Measurements from ENCODE around the gene GP9. TPM values are rescaled to one million over a fixed set of nuclear protein-coding genes. Genes with fewer than 3 reads are reported as not detected.

Gene GP9
- polyA plus RNA-seq, 1 of the 3 experiments (the other 2 are of a cell fraction): not detected

DNA sequence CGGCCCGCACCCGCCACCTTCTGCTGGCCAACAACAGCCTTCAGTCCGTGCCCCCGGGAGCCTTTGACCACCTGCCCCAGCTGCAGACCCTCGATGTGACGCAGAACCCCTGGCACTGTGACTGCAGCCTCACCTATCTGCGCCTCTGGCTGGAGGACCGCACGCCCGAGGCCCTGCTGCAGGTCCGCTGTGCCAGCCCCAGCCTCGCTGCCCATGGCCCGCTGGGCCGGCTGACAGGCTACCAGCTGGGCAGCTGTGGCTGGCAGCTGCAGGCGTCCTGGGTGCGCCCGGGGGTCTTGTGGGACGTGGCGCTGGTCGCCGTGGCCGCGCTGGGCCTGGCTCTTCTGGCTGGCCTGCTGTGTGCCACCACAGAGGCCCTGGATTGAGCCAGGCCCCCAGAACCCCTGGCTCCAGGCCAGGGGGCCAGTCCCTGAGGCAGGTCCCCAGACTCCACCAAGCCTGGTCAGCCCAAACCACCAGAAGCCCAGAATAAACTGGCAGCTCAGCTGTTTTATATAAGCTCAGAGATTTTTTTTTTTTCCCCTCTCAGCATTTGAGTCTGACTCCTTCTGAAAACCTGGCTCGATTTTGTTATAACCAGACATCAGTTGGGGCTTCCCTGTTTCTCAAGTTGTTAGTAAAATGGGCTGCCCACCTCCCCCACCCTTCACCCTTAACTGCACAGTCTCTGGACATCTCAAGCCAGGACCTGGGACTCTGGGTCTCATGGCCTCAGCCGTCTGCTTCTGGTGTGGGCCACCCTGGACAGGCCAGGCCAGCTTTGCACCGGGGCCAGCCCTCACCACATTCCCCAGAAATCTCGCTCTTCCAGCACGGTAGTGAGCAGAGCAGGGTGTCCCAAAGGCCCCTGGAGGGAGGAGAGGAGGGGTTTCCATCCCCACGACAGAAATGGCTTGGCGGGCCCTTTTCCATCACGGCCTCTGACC lies 1.6 kb downstream of the GP9 start:
- Histone ChIP-seq H3F3A (replicated peaks; ENCODE audit: insufficient read depth) (no peaks in the 10 kb centered on the region), H3K9ac (no peak overlapping the region), H2AFZ (ENCODE audit: low read depth) (no peak overlapping the region), H3K4me3 (ENCODE audit: low read depth in 2 of 2, low read length in 1 of 2) (no peak overlapping the region), H3K9me3 (no peaks in the 10 kb centered on the region), H3K4me1 (ENCODE audit: control insufficient read depth in 1 of 2, insufficient read depth in 2 of 2, low read depth in 1 of 2, low read length in 1 of 2) (peaks cover 0 to 29% of the 10 kb centered on the region in 2 experiments; a peak in 1 of 4 replicates), H3K36me3 (replicated peaks in 1 of 2; ENCODE audit: control insufficient read depth in 1 of 2, insufficient read depth in 2 of 2, low read length in 1 of 2) (no peaks in the 10 kb centered on the region), H3K27me3 (ENCODE audit: insufficient read depth) (peaks cover 9% of the 10 kb centered on the region; the same call in 1 of the 2 replicates), H4K20me1 (ENCODE audit: insufficient read depth) (no peaks in the 10 kb centered on the region), H3K79me2 (ENCODE audit: insufficient read depth) (no peaks in the 10 kb centered on the region), H3K4me2 (no peak overlapping the region), H3K27ac (ENCODE audit: low read depth in 2 of 2, low read length in 1 of 2) (peak overlapping the region in 1 of 2 experiments; percentile 50; a peak in 2 of 4 replicates), H3K9me2 (no peaks in the 10 kb centered on the region)
- TF ChIP-seq, protein P1, sequence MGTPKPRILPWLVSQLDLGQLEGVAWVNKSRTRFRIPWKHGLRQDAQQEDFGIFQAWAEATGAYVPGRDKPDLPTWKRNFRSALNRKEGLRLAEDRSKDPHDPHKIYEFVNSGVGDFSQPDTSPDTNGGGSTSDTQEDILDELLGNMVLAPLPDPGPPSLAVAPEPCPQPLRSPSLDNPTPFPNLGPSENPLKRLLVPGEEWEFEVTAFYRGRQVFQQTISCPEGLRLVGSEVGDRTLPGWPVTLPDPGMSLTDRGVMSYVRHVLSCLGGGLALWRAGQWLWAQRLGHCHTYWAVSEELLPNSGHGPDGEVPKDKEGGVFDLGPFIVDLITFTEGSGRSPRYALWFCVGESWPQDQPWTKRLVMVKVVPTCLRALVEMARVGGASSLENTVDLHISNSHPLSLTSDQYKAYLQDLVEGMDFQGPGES (IDR thresholded peaks at IDR 0.05; ENCODE audit: low read depth, low read length): no peak
- TF ChIP-seq EP300 (IDR thresholded peaks at IDR 0.05; ENCODE audit: borderline replicate concordance in 1 of 2, low read depth in 1 of 2, low read length in 1 of 2): peak in 1 of 2 experiments; percentile 28; a peak in 1 of 4 replicates
- 65% methylated on average over 15 of the region's 32 CpGs for WGBS (ENCODE audit: low lambda C conversion rate)
- peak; percentile 83 for DNase-seq
- ChIA-PET POLR2A (no interaction called here), CTCF (interaction anchor here (0.8 to 2.9 kb wide), 4 partner anchors 9 to 184 kb away, joined by 3 to 22 read pairs (median 4); no protein-coding TSS in a partner anchor)

DNA sequence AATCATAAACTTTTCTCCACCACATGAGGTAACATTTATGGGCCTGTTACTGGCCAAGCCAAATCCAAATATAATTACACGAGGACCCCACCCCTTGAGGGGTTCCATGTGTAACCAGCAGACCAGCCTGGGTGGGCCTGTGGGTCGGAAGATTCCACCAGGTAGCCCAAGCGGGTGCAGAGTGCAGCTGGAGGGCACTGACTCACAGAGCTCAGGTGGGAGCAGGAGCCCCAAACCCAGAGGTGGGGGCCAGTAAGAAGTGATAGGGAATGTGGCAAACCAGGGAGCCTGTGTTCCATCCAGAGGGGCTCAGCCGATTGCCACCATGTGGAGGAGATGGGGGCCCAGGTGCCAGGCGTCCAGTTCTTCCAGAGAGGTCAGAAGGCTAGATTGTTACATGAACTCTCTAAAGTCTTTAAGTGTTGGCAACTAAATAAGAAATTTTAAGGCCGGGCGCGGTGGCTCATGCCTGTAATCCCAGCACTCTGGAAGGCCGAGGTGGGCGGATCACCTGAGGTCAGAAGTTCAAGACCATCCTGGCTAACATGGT lies 2.6 kb downstream of the GP9 start:
- H4K20me1 ChIP-seq (ENCODE audit: insufficient read depth): no peaks in the 10 kb centered on the region
- 79% methylated on average over 8 of the region's 10 CpGs for WGBS (ENCODE audit: low lambda C conversion rate)
- no peaks in the 10 kb centered on the region for H3F3A ChIP-seq (replicated peaks; ENCODE audit: insufficient read depth)
- no peak overlapping the region for H2AFZ ChIP-seq (ENCODE audit: low read depth)
- H3K4me2 ChIP-seq: no peak overlapping the region
- no peaks in the 10 kb centered on the region for H3K9me3 ChIP-seq
- CTCF ChIA-PET: interaction anchor here (2.9 kb wide), 1 partner anchor 10 kb away, joined by 22 read pairs; no protein-coding TSS in a partner anchor
- peaks cover 9% of the 10 kb centered on the region; the same call in 1 of the 2 replicates for H3K27me3 ChIP-seq (ENCODE audit: insufficient read depth)
- H3K36me3 ChIP-seq (replicated peaks in 1 of 2; ENCODE audit: control insufficient read depth in 1 of 2, insufficient read depth in 2 of 2, low read length in 1 of 2): no peaks in the 10 kb centered on the region
- H3K9ac ChIP-seq: no peak overlapping the region
- no peaks in the 10 kb centered on the region for H3K9me2 ChIP-seq
- H3K4me3 ChIP-seq (ENCODE audit: low read depth in 2 of 2, low read length in 1 of 2): no peak overlapping the region
- no peaks in the 10 kb centered on the region for H3K79me2 ChIP-seq (ENCODE audit: insufficient read depth)
- DNase-seq: no peak
- POLR2A ChIA-PET: no interaction called here
- H3K27ac ChIP-seq (ENCODE audit: low read depth in 2 of 2, low read length in 1 of 2): peak overlapping the region in 1 of 2 experiments; percentile 50; a peak in 1 of 4 replicates
- peaks cover 0 to 27% of the 10 kb centered on the region in 2 experiments; a peak in 1 of 4 replicates for H3K4me1 ChIP-seq (ENCODE audit: control insufficient read depth in 1 of 2, insufficient read depth in 2 of 2, low read depth in 1 of 2, low read length in 1 of 2)
- no peak for TF ChIP-seq PBX3 (IDR thresholded peaks at IDR 0.05)
- no peak for TF ChIP-seq GABPA (IDR thresholded peaks at IDR 0.05; ENCODE audit: low read depth)
- TF ChIP-seq EP300 (IDR thresholded peaks at IDR 0.05; ENCODE audit: borderline replicate concordance in 1 of 2, low read depth in 1 of 2, low read length in 1 of 2): no peak
- TF ChIP-seq ELF1 (IDR thresholded peaks at IDR 0.05): no peak
- no peak for TF ChIP-seq USF1 (IDR thresholded peaks at IDR 0.05; ENCODE audit: borderline replicate concordance, low read depth)
- TF ChIP-seq FOXM1 (IDR thresholded peaks at IDR 0.05; ENCODE audit: low read depth): no peak
- no peak for TF ChIP-seq FOSL2 (IDR thresholded peaks at IDR 0.05; ENCODE audit: borderline replicate concordance, low read depth)
- TF ChIP-seq YY1 (IDR thresholded peaks at IDR 0.05; ENCODE audit: low read depth): no peak
- TF ChIP-seq MAX (IDR thresholded peaks at IDR 0.05; ENCODE audit: low read depth): no peak
- TF ChIP-seq MEF2A (IDR thresholded peaks at IDR 0.05; ENCODE audit: borderline replicate concordance, low read depth): no peak
- TF ChIP-seq TAF1 (IDR thresholded peaks at IDR 0.05; ENCODE audit: borderline replicate concordance, low read depth, low read length): no peak
- TF ChIP-seq NFIC (IDR thresholded peaks at IDR 0.05; ENCODE audit: borderline replicate concordance): no peak
- TF ChIP-seq, protein P2, sequence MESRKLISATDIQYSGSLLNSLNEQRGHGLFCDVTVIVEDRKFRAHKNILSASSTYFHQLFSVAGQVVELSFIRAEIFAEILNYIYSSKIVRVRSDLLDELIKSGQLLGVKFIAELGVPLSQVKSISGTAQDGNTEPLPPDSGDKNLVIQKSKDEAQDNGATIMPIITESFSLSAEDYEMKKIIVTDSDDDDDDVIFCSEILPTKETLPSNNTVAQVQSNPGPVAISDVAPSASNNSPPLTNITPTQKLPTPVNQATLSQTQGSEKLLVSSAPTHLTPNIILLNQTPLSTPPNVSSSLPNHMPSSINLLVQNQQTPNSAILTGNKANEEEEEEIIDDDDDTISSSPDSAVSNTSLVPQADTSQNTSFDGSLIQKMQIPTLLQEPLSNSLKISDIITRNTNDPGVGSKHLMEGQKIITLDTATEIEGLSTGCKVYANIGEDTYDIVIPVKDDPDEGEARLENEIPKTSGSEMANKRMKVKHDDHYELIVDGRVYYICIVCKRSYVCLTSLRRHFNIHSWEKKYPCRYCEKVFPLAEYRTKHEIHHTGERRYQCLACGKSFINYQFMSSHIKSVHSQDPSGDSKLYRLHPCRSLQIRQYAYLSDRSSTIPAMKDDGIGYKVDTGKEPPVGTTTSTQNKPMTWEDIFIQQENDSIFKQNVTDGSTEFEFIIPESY (IDR thresholded peaks at IDR 0.05; ENCODE audit: borderline replicate concordance, low read depth): no peak
- no peak for TF ChIP-seq GATA2 (CRISPR knock-in tag; IDR thresholded peaks at IDR 0.05)
- no peak for TF ChIP-seq POLR2AphosphoS5 (IDR thresholded peaks at IDR 0.05; ENCODE audit: low read depth, low read length)
- TF ChIP-seq TEAD4 (IDR thresholded peaks at IDR 0.05; ENCODE audit: borderline replicate concordance, insufficient read depth): no peak
- no peak for TF ChIP-seq RFX5 (IDR thresholded peaks at IDR 0.05; ENCODE audit: low read length)
- no peak for TF ChIP-seq TCF12 (IDR thresholded peaks at IDR 0.05)
- TF ChIP-seq RXRA (IDR thresholded peaks at IDR 0.05; ENCODE audit: borderline replicate concordance, low read depth): no peak
